Pancreas (tissue), 10 donors: ENCODE results near the gene C17orf114. TPM values are rescaled to one million over a fixed set of nuclear protein-coding genes. Genes with fewer than 3 reads are reported as not detected.

ENCODE experiments used
- ATAC-seq, 4 donors: fragments of 200-7000 bp; cut with Tn5 transposase; one replicate each; pipeline versions ENCODE4 v1.8.0 to v1.9.1; 2020; ENCODE audit warnings: mild to moderate bottlenecking in 4 of 4, moderate library complexity in 4 of 4
- DNase-seq, 6 donors: peaks; one replicate each; pipeline ENCODE4 v3.0.0-alpha.2; 2020
- FAIRE-seq: peaks from 2 replicates; lab custom pipeline; 2012; peaks lifted over from hg19 to GRCh38; lab: Jason Lieb, UNC
- H3K27ac ChIP-seq, 4 donors: fragments of 200-600 bp; sonication (generic); 1 replicate in 3 of 4; 2 replicates in 1 of 4; pipeline versions ENCODE4 v1.5.0 to v1.8.0; 2020
- H3K27me3 ChIP-seq, 4 donors: fragments of 200-600 bp; one replicate each; pipeline ENCODE4 v1.8.0; 2021
- H3K36me3 ChIP-seq, 3 donors: fragments of 200-600 bp; sonication (generic) in 1 of 3; one replicate each; pipeline versions ENCODE4 v1.5.0 to v1.8.0; 2020 to 2021
- H3K4me1 ChIP-seq, 3 donors: fragments of 200-600 bp; one replicate each; pipeline ENCODE4 v1.8.0; 2021
- H3K4me3 ChIP-seq, 4 donors: fragments of 200-600 bp; sonication (generic) in 2 of 4; one replicate each; pipeline versions ENCODE4 v1.5.0 to v1.8.0; 2020 to 2021
- H3K9me3 ChIP-seq, 4 donors: fragments of 200-600 bp; one replicate each; pipeline ENCODE4 v1.8.0; 2021
- CTCF ChIP-seq, 4 donors: fragments of 200-600 bp; sonication (generic) in 3 of 4; IDR thresholded peaks; one replicate each; pipeline versions ENCODE4 v1.5.0 to v1.8.0; 2021; ENCODE audit warnings: antibody characterized with exemption in 4 of 4
- WGBS, 2 donors: extraction: QIAGEN DNeasy Blood & Tissue Kit; methylation state at CpG; one replicate each; pipeline ENCODE4 v1.1.7; 2013; 5-methylcytosine and 5-hydroxymethylcytosine counted together
- intact Hi-C, 3 donors: fragments of 100-400 bp; cut with DNase I; formaldehyde crosslinking; loops; one replicate each; pipeline versions ENCODE4 v1.11.1 to v1.14.2; 2022
- polyA plus RNA-seq, 2 donors: library from polyadenylated mRNA; stranded (reverse); fragments of 200-250 nt; gene quantifications; one replicate each; pipeline ENCODE4 v1.2.3, GENCODE V29; 2013
- total RNA-seq, 6 donors: library from RNA; stranded (reverse); fragmentation: NEBNext Ultra II Directional in 4 of 6; extraction: Animal tissue kit (Norgen Biotek cat#: 25700) in 4 of 6; gene quantifications; one replicate each; pipeline versions ENCODE4 v1.2.1 to v1.2.4, GENCODE V29; 2021 to 2023
- donor health status: healthy with polysubstance abuse.
- donor health status: DM: no; HTN: no; CAD: no; lungs with moderate emphysema.
- donor health status: DM: no; HTN: no; CAD: no.
- donor health status: control.
- donor health status: control.
- donor health status: Bipolar disorder and iron deficiency.
- donor health status: DM: yes; HTN: yes; CAD: no.
- donor health status: DM: no; HTN: no; CAD: no.
- donor health status: DM: no; HTN: no; CAD: no.
- donor health status: DM: yes; HTN: yes; CAD: no.

C17orf114 gene

GRCh38 chr17:4753392-4753791 lies 48.7 kb downstream of the C17orf114 start:
- intact Hi-C loops = no loop called here
- H3K27ac ChIP-seq = no peak overlapping the region

GRCh38 chr17:4751932-4752331 lies 50.2 kb downstream of the C17orf114 start:
- Histone ChIP-seq H3K9me3 (no peaks in the 10 kb centered on the region), H3K4me3 (no peak overlapping the region), H3K36me3 (no peaks in the 10 kb centered on the region), H3K4me1 (no peaks in the 10 kb centered on the region), H3K27ac (no peak overlapping the region), H3K27me3 (no peaks in the 10 kb centered on the region)
- ATAC-seq (no peak), DNase-seq (no peak), FAIRE-seq (no peak)
- intact Hi-C loops = no loop called here
- no peak for TF ChIP-seq CTCF (IDR thresholded peaks at IDR 0.05)
- 54 to 66% methylated on average over 5 of the region's 5 CpGs for WGBS, 2 donors

More at GRCh38 chr17:4753392-4753791, 48.7 kb downstream of the C17orf114 start:
- DNase-seq (no peak), FAIRE-seq (no peak), ATAC-seq (no peak)
- H3K27me3 ChIP-seq = no peaks in the 10 kb centered on the region
- 69 to 84% methylated on average over 1 of the region's 1 CpG for WGBS, 2 donors
- H3K4me3 ChIP-seq = no peak overlapping the region
- TF ChIP-seq CTCF (IDR thresholded peaks at IDR 0.05) = no peak
- no peaks in the 10 kb centered on the region for H3K36me3 ChIP-seq
- H3K9me3 ChIP-seq = no peaks in the 10 kb centered on the region
- no peaks in the 10 kb centered on the region for H3K4me1 ChIP-seq

Other genes with a start within 250 kb of the C17orf114 start
- gene MYBBP1A, start 246.9 kb downstream of the C17orf114 start, total RNA-seq = 10 to 100 TPM; 21.8 to 41.8 (median 30.6) TPM
- 10 to 100 TPM; 73.1 to 93.1 TPM for gene MYBBP1A, start 246.9 kb downstream of the C17orf114 start, polyA plus RNA-seq
- 10 to 100 TPM; 20.7 to 34.4 (median 32.9) TPM for gene GGT6, start 241.8 kb downstream of the C17orf114 start, total RNA-seq
- 10 to 100 TPM; 27.0 to 36.1 TPM for gene GGT6, start 241.8 kb downstream of the C17orf114 start, polyA plus RNA-seq
- under 1 TPM in 4 of 6 donors, not detected in 2; 0.09 to 0.59 (median 0.18) TPM for gene SMTNL2, start 217.8 kb downstream of the C17orf114 start, total RNA-seq
- under 1 TPM; 0.27 to 0.42 TPM for gene SMTNL2, start 217.8 kb downstream of the C17orf114 start, polyA plus RNA-seq
- not detected for gene ALOX15, start 160.7 kb downstream of the C17orf114 start, total RNA-seq
- 1 to 10 TPM in 1 of 2 donors, not detected in 1; 1.1 TPM for gene ALOX15, start 160.7 kb downstream of the C17orf114 start, polyA plus RNA-seq
- 10 to 100 TPM; 15.9 to 31.2 (median 21.5) TPM for gene PELP1, start 98.2 kb downstream of the C17orf114 start, total RNA-seq
- 10 to 100 TPM; 34.6 to 38.0 TPM for gene PELP1, start 98.2 kb downstream of the C17orf114 start, polyA plus RNA-seq
- 10 to 100 TPM; 11.2 to 49.6 (median 15.1) TPM for gene ARRB2, start 91.7 kb downstream of the C17orf114 start, total RNA-seq
- 10 to 100 TPM; 21.3 to 22.2 TPM for gene ARRB2, start 91.7 kb downstream of the C17orf114 start, polyA plus RNA-seq
- gene MED11, start 70.9 kb downstream of the C17orf114 start, total RNA-seq = 10 to 100 TPM in 4 of 6 donors, 1 to 10 TPM in 2; 8.6 to 11.6 (median 10.7) TPM
- gene MED11, start 70.9 kb downstream of the C17orf114 start, polyA plus RNA-seq = 10 to 100 TPM; 26.0 to 31.1 TPM
- 1 to 10 TPM in 2 of 6 donors, under 1 TPM in 4; 0.39 to 3.2 (median 0.69) TPM for gene ZMYND15, start 62.5 kb downstream of the C17orf114 start, total RNA-seq
- 1 to 10 TPM; 1.6 to 3.0 TPM for gene ZMYND15, start 62.5 kb downstream of the C17orf114 start, polyA plus RNA-seq
- 10 to 100 TPM in 3 of 6 donors, 1 to 10 TPM in 3; 7.6 to 55.6 (median 10.0) TPM for gene CXCL16, start 62.4 kb downstream of the C17orf114 start, total RNA-seq
- gene CXCL16, start 62.4 kb downstream of the C17orf114 start, polyA plus RNA-seq = 10 to 100 TPM in 1 of 2 donors, 1 to 10 TPM in 1; 7.9 to 12.9 TPM
- 1 to 10 TPM in 1 of 6 donors, under 1 TPM in 3, not detected in 2; 0.31 to 1.2 (median 0.61) TPM for gene TM4SF5, start 30.4 kb downstream of the C17orf114 start, total RNA-seq
- under 1 TPM; 0.46 to 0.77 TPM for gene TM4SF5, start 30.4 kb downstream of the C17orf114 start, polyA plus RNA-seq
- gene VMO1, start 16.0 kb downstream of the C17orf114 start, total RNA-seq = 1 to 10 TPM in 3 of 6 donors, under 1 TPM in 2, not detected in 1; 0.28 to 2.2 (median 1.2) TPM
- gene VMO1, start 16.0 kb downstream of the C17orf114 start, polyA plus RNA-seq = 1 to 10 TPM in 1 of 2 donors, under 1 TPM in 1; 0.87 to 1.6 TPM
- gene GLTPD2, start 13.4 kb downstream of the C17orf114 start, total RNA-seq = under 1 TPM in 1 of 6 donors, not detected in 5; 0.39 TPM
- under 1 TPM in 1 of 2 donors, not detected in 1; 0.23 TPM for gene GLTPD2, start 13.4 kb downstream of the C17orf114 start, polyA plus RNA-seq
- 10 to 100 TPM; 31.3 to 55.4 (median 46.1) TPM for gene PSMB6, start 6.2 kb downstream of the C17orf114 start, total RNA-seq
- 100 to 1,000 TPM in 1 of 2 donors, 10 to 100 TPM in 1; 53.1 to 103 TPM for gene PSMB6, start 6.2 kb downstream of the C17orf114 start, polyA plus RNA-seq
- gene PLD2, start 4.8 kb upstream of the C17orf114 start, total RNA-seq = 10 to 100 TPM; 11.7 to 26.1 (median 17.9) TPM
- gene PLD2, start 4.8 kb upstream of the C17orf114 start, polyA plus RNA-seq = 10 to 100 TPM; 24.5 to 25.8 TPM
- 10 to 100 TPM; 39.6 to 70.3 (median 44.0) TPM for gene MINK1, start 31.0 kb upstream of the C17orf114 start, total RNA-seq
- gene MINK1, start 31.0 kb upstream of the C17orf114 start, polyA plus RNA-seq = 10 to 100 TPM; 62.3 to 79.3 TPM
- gene C17orf107, start 97.2 kb upstream of the C17orf114 start, total RNA-seq = 1 to 10 TPM; 2.8 to 6.9 (median 3.1) TPM
- 1 to 10 TPM; 1.9 to 2.7 TPM for gene C17orf107, start 97.2 kb upstream of the C17orf114 start, polyA plus RNA-seq
- 1 to 10 TPM in 5 of 6 donors, under 1 TPM in 1; 0.76 to 2.0 (median 1.5) TPM for gene CHRNE, start 100.8 kb upstream of the C17orf114 start, total RNA-seq
- 1 to 10 TPM in 1 of 2 donors, under 1 TPM in 1; 0.77 to 1.1 TPM for gene CHRNE, start 100.8 kb upstream of the C17orf114 start, polyA plus RNA-seq
- gene GP1BA, start 129.9 kb upstream of the C17orf114 start, total RNA-seq = under 1 TPM in 3 of 6 donors, not detected in 3; 0.06 to 0.37 (median 0.15) TPM
- under 1 TPM in 1 of 2 donors, not detected in 1; 0.11 TPM for gene GP1BA, start 129.9 kb upstream of the C17orf114 start, polyA plus RNA-seq
- 10 to 100 TPM; 10.9 to 23.3 (median 21.4) TPM for gene SLC25A11, start 137.7 kb upstream of the C17orf114 start, total RNA-seq
- gene SLC25A11, start 137.7 kb upstream of the C17orf114 start, polyA plus RNA-seq = 10 to 100 TPM; 20.6 to 25.5 TPM
- 10 to 100 TPM; 40.8 to 64.5 (median 46.7) TPM for gene RNF167, start 137.9 kb upstream of the C17orf114 start, total RNA-seq
- 100 to 1,000 TPM; 102 to 118 TPM for gene RNF167, start 137.9 kb upstream of the C17orf114 start, polyA plus RNA-seq
- gene PFN1, start 146.2 kb upstream of the C17orf114 start, total RNA-seq = 100 to 1,000 TPM in 4 of 6 donors, 10 to 100 TPM in 2; 63.6 to 195 (median 125) TPM
- gene PFN1, start 146.2 kb upstream of the C17orf114 start, polyA plus RNA-seq = 100 to 1,000 TPM; 148 to 162 TPM
- 1 to 10 TPM; 1.5 to 6.3 (median 2.5) TPM for gene ENO3, start 148.8 kb upstream of the C17orf114 start, total RNA-seq
- 10 to 100 TPM; 17.0 to 20.3 TPM for gene ENO3, start 148.8 kb upstream of the C17orf114 start, polyA plus RNA-seq
- gene SPAG7, start 165.5 kb upstream of the C17orf114 start, total RNA-seq = 10 to 100 TPM; 15.8 to 31.7 (median 23.8) TPM
- 10 to 100 TPM; 40.3 to 58.4 TPM for gene SPAG7, start 165.5 kb upstream of the C17orf114 start, polyA plus RNA-seq
- gene CAMTA2, start 185.3 kb upstream of the C17orf114 start, total RNA-seq = 10 to 100 TPM; 13.6 to 28.0 (median 19.8) TPM
- gene CAMTA2, start 185.3 kb upstream of the C17orf114 start, polyA plus RNA-seq = 10 to 100 TPM; 68.1 to 86.3 TPM
- gene INCA1, start 195.2 kb upstream of the C17orf114 start, total RNA-seq = under 1 TPM; 0.28 to 0.81 (median 0.34) TPM
- 1 to 10 TPM; 1.8 to 2.4 TPM for gene INCA1, start 195.2 kb upstream of the C17orf114 start, polyA plus RNA-seq
- 100 to 1,000 TPM in 1 of 6 donors, 10 to 100 TPM in 5; 72.8 to 103 (median 78.7) TPM for gene KIF1C, start 195.6 kb upstream of the C17orf114 start, total RNA-seq
- gene KIF1C, start 195.6 kb upstream of the C17orf114 start, polyA plus RNA-seq = 10 to 100 TPM; 22.3 to 41.6 TPM
- gene SLC52A1, start 233.1 kb upstream of the C17orf114 start, total RNA-seq = not detected
- gene SLC52A1, start 233.1 kb upstream of the C17orf114 start, polyA plus RNA-seq = under 1 TPM in 1 of 2 donors, not detected in 1; 0.08 TPM